SK-N-MC (cell line): Measurements from ENCODE around the gene TMCC3.

Experiments used
- DNase-seq: peaks from one replicate; pipeline ENCODE4 v3.0.0-alpha.2; 2011; ENCODE audit warnings: low read depth, low spot score
- H3K27ac ChIP-seq: fragments of 200-600 bp; sonication (generic); 2 replicates; pipeline ENCODE4 v1.5.1; 2016; ENCODE audit warnings: mixed run types
- H3K36me3 ChIP-seq: fragments of 200-600 bp; sonication (generic); 2 replicates; pipeline ENCODE4 v1.6.1; 2017; ENCODE audit warnings: antibody characterized with exemption, low read length, mixed read lengths; ENCODE audit not compliant: insufficient read depth
- H3K4me3 ChIP-seq: fragments of 200-600 bp; sonication (generic); 2 replicates; pipeline ENCODE4 v1.5.1; 2016
- H3K9ac ChIP-seq: fragments of 200-600 bp; sonication (generic); 2 replicates; pipeline ENCODE4 v1.8.0; 2017; ENCODE audit warnings: mixed run types, mixed read lengths; ENCODE audit not compliant: insufficient read length
- H3K9me3 ChIP-seq: fragments of 200-600 bp; sonication (generic); 2 replicates; pipeline ENCODE4 v1.6.1; 2017; ENCODE audit warnings: low read depth, mild to moderate bottlenecking, antibody characterized with exemption, low read length, moderate library complexity, mixed read lengths
- EZH2 ChIP-seq: fragments of 200-600 bp; sonication (generic); IDR thresholded peaks from one replicate; pipeline ENCODE4 v1.6.1; 2017; ENCODE audit warnings: antibody characterized with exemption
- FOXP2 ChIP-seq: optimal IDR thresholded peaks from 2 replicates; pipeline ENCODE3; 2011; ENCODE audit warnings: mild to moderate bottlenecking, moderate library complexity; ENCODE audit not compliant: insufficient read depth; ENCODE audit errors: extremely low read length, control extremely low read depth
- POLR2AphosphoS5 ChIP-seq: IDR thresholded peaks from 2 replicates; pipeline ENCODE4 v1.6.1; 2012; ENCODE audit warnings: mild to moderate bottlenecking, low read depth, low read length, borderline replicate concordance

Gene TMCC3

GRCh38 chr12:94545935-94546771 is 104.2 kb downstream of the TMCC3 start:
- H3K27ac ChIP-seq = no peak overlapping the region
- no peak overlapping the region for H3K9ac ChIP-seq
- no peak overlapping the region for H3K4me3 ChIP-seq
- peak; percentile 10 for DNase-seq
- H3K36me3 ChIP-seq = no peaks in the 10 kb centered on the region
- no peaks in the 10 kb centered on the region for H3K9me3 ChIP-seq
- no peak for TF ChIP-seq FOXP2
- no peak for TF ChIP-seq EZH2
- no peak for TF ChIP-seq POLR2AphosphoS5

GRCh38 chr12:94544355-94544754 is 106.0 kb downstream of the TMCC3 start:
- DNase-seq = no peak
- H3K27ac ChIP-seq = no peak overlapping the region
- H3K9me3 ChIP-seq = no peaks in the 10 kb centered on the region
- TF ChIP-seq FOXP2 (no peak), POLR2AphosphoS5 (no peak), EZH2 (no peak)
- no peak overlapping the region for H3K9ac ChIP-seq
- no peak overlapping the region for H3K4me3 ChIP-seq
- H3K36me3 ChIP-seq = no peaks in the 10 kb centered on the region

- no peak for TF ChIP-seq POLR2AphosphoS5
- no peak for TF ChIP-seq FOXP2
- no peak for TF ChIP-seq EZH2
- H3K27ac ChIP-seq = no peak overlapping the region
These were observed 112.0 kb downstream of the TMCC3 start for GRCh38 chr12:94538318-94538717.

GRCh38 chr12:94536040-94536965 is 114.1 kb downstream of the TMCC3 start:
- no peak overlapping the region for H3K27ac ChIP-seq

More at GRCh38 chr12:94538318-94538717, 112.0 kb downstream of the TMCC3 start:
- Histone ChIP-seq H3K36me3 (no peaks in the 10 kb centered on the region), H3K9me3 (no peaks in the 10 kb centered on the region), H3K9ac (no peak overlapping the region), H3K4me3 (no peak overlapping the region)
- DNase-seq = no peak

GRCh38 chr12:94535510-94535921 is 114.8 kb downstream of the TMCC3 start:
- no peak for TF ChIP-seq EZH2
- TF ChIP-seq POLR2AphosphoS5 = no peak
- TF ChIP-seq FOXP2 = no peak
- no peak for DNase-seq
- Histone ChIP-seq H3K36me3 (no peaks in the 10 kb centered on the region), H3K9me3 (no peaks in the 10 kb centered on the region), H3K9ac (no peak overlapping the region), H3K4me3 (no peak overlapping the region), H3K27ac (no peak overlapping the region)

More at GRCh38 chr12:94536040-94536965, 114.1 kb downstream of the TMCC3 start:
- Histone ChIP-seq H3K9me3 (no peaks in the 10 kb centered on the region), H3K36me3 (no peaks in the 10 kb centered on the region), H3K9ac (no peak overlapping the region), H3K4me3 (no peak overlapping the region)
- no peak for DNase-seq
- TF ChIP-seq FOXP2 (no peak), EZH2 (no peak), POLR2AphosphoS5 (no peak)

GRCh38 chr12:94534774-94535509 is 115.4 kb downstream of the TMCC3 start:
- Histone ChIP-seq H3K9ac (no peak overlapping the region), H3K36me3 (no peaks in the 10 kb centered on the region), H3K4me3 (no peak overlapping the region), H3K9me3 (no peaks in the 10 kb centered on the region), H3K27ac (no peak overlapping the region)
- DNase-seq = no peak
- TF ChIP-seq FOXP2 (no peak), POLR2AphosphoS5 (no peak), EZH2 (no peak)

GRCh38 chr12:94534278-94534677 is 116.1 kb downstream of the TMCC3 start:
- H3K4me3 ChIP-seq = no peak overlapping the region
- DNase-seq = no peak
- TF ChIP-seq POLR2AphosphoS5 (no peak), EZH2 (no peak), FOXP2 (no peak)
- no peak overlapping the region for H3K9ac ChIP-seq
- H3K27ac ChIP-seq = no peak overlapping the region
- H3K36me3 ChIP-seq = no peaks in the 10 kb centered on the region
- no peaks in the 10 kb centered on the region for H3K9me3 ChIP-seq
